NCI-H1436 treated with DMSO at 0.1 percent for 48 hours (cell line): Measurements from ENCODE around the gene EYA2.

ENCODE experiments used
- DNase-seq: peaks from one replicate; lab custom pipeline; 2025; lab: John Stamatoyannopoulos, UW

The EYA2 gene

DNA sequence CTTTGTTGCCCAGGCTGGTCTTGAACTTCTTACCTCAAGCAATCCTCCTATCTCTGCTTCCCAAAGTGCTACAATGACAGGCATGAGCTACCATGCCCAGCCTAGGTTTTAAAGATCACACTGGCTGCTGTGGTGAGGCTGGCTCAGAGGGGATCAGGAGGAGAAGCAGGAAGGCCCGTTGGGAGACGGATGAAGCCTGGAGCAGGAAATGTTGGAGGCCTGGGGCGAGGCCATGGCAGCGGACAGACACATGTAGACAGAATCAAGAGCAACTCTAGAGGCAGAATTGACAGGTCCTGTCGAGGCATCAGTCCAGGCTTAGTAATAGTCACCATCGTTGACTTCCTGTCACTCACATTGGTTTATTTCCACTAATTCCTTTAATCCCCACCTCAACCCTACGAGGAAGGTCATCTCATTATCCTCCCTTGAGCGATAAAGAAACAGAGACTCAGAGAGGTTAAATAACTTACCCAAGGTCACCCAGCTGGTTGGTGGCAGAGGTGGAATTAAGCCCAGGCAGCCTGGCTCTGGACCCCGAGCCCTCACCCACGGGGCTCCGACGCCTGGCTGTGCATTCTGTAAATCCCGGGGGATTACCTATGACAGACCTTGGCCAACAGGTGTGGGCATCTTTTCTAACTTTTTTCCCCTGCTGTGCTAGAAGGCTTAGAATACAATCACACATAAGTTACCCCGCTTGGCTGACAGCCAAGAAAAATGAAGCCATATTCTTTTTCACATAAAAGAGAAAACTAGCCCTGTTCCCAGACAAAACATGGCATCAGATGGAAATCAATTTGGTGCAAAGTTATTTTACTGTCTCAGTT is 113.4 kb downstream of the EYA2 start:
- DNase-seq: no peak

DNA sequence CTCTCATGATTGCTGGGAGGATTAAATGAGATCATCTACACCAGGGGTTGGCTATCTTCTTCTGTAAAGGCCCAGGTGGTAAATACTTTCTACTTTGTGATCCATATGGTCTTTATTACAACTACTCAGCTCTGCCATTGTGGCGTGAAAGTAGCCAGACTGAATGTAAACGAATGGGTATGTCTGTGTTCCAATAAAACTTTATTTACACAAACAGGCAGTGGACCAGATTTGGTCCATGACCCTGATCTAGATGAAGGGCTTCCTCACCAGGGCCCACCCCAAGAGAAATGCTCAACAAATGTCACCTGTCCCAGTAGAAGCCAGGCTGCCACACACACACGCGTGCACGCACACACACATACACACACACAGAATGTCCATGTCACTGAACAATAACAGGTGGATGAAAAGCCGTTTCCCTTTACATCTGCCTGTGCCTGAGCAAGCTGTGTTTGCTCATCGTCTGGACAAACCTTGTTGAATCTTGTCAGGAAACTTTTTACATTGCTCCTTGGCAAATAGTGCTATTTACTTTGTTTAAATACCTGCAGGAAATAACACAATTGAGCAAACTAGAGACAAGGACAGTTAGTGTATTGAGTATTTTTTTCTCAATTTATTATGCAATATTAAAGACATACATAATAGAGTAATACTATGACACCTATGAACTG is 114.3 kb downstream of the EYA2 start:
- DNase-seq: no peak

DNA sequence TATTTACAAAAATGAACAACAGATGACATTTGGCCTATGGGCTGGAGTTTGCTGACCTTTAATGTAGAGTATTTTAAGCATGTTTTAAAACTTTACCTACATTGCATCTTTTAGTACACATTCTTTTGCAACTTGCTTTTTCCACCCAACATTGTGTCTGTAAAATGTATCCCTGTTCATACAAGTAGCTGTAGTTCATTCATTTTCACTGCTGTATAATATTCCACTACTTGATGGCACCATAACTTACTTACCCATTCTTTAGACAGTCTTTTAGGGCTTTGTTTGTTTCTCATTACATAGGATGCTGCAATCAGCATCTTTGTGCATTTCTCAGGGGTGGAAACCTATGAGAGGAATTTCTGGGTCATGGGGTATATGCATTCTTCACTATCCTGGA is 115.1 kb downstream of the EYA2 start:
- DNase-seq: no peak

DNA sequence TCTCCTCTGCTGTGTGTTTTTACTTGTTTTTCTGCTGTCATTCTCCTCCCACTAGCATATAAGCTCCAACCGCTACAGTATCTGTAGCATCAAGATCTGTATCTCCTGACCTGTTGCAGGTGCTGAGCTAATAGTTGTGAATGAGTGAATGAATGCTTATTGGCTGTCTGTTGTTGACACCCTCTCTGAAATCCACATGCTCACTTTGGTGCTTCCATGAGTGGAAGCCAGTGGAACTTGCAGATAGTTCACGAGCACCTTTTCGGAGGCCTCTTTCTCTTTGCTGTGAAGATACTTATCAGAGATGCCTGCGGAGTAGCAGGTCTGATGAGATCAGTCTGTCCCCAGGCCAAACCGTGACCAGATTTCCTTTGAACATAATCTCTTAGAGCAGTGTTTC is 117.3 kb downstream of the EYA2 start:
- no peak for DNase-seq

DNA sequence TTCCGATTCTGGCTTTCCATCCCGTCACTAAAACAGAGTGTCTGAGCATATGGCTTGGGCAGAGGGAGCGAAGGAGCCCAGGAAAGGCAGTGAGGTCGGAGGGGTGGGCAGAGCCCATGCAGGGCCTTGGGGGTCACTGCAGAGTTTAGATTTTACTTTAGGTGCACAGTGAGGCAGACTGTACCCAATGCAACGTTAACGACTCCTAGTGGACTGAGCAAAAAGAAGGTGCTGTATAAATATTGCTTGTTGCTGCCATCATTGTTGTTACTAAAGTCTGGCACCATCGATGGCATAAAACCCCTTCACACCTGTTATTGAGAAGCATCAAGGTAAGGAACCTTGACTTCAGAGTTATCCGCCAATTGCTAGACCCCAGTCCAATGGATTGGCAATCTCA is 119.0 kb downstream of the EYA2 start:
- DNase-seq: no peak

DNA sequence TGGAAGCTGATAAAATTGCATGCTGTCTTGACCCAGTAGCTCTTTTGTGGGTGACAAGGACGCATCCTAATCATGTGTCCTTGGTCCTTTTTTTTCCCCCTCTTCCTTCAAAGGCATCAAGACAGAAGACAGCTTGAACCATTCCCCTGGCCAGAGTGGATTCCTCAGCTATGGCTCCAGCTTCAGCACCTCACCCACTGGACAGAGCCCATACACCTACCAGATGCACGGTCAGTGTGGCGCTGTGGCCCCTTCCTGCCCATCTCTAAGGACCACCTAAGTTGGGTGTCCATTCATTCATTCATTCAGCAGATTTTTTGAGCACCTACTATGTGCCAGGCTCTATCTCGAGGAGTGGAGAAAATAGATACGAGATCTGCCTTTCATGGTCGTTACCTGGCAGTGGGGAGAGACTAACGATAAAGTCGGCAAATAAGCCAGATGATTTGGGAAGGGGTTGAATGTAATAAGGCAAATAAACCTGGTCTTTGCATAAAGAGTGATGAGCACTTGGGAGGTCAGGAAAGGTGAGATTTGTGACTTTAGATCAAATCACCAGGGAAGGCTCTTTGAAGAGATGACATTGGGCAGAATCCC is 121.5 kb downstream of the EYA2 start:
- DNase-seq: no peak

DNA sequence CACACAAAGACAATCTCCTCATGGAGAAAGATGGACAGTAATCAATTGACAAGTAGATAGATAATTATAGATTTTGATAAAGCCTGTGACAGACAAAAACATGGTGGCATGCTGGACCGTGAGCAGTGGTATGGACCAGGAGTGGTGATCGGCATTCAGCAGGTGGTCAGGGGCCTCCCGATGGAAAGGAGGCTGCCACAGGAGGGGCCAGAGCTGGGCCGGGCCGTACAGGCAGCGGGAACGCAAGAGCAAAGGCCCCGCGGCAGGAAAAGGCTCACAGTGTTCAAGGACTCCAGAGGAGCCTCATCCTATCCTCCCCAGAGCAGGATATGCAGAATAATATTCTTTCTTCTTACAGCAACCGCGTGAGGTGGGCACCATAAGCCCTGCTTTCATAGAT is 123.7 kb downstream of the EYA2 start:
- no peak for DNase-seq

DNA sequence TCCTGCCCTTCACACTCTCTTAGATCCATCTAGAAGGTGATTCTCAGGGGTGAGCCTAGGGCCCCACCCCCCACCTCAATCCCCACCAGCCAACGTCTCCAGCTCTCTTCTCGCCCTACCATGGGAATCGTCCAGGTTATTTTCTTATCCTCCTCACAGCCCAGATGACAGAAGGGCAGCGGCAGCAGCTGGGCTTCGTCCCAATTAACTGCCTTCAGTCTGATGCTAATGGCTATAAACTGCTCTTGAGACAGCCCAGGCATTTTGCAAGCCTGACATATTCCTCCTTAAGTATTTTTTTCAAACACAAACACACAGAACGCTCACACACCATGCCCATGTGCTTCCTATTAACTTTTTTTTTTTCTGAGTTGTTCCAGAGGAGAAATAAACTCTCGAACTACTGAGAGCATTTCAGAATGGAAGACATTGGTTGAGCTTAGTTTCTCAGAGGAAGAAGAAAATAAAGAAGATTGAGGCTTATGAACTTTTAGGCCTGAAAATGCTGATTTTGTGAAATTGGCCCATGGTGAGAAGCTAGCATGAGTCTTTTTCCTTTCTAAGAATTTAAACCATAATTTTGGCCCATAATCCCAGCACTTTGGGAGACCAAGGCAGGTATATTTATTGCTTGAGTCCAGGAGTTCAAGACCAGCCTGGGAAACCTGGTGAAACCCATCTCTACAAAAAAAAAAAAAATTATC is 124.6 kb downstream of the EYA2 start:
- no peak for DNase-seq

DNA sequence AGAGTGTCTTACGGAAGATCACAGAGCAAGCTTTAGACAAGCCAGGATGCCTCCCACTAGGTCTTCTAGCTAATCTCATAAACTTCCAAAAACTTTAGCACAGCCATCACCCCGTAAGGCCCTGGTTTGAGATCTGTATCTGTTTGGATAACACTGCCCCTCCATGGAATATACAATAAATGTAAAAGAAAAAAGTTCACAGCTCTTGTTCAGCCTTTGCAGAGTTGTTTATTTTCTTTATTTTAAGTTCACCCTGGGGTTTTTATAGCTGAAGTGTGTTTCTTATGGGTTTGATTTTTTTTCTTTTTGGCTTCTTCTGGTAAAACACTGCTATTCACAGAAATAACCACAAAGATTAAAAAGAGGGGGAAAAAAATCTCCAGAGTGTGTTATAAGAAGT is 125.6 kb downstream of the EYA2 start:
- DNase-seq: no peak

DNA sequence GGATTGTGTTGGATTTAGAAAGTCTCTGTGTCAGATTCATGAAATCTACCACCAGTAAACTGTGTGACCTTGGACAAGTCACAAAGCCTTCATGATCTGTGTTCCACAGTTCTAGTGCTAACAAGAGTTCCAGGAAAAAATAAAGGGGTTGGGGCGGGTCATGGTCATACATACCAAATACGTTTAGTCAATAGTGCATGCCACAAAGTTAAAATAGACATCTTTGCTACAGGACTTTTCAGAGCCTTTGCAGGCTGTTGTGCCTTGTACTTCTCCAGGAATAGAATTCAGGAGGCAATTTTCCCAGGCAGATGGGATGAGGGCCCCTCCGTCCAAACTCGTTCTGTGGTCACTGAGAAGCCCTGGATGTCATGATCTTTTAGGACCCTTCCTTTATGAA is 127.2 kb downstream of the EYA2 start:
- DNase-seq: no peak

DNA sequence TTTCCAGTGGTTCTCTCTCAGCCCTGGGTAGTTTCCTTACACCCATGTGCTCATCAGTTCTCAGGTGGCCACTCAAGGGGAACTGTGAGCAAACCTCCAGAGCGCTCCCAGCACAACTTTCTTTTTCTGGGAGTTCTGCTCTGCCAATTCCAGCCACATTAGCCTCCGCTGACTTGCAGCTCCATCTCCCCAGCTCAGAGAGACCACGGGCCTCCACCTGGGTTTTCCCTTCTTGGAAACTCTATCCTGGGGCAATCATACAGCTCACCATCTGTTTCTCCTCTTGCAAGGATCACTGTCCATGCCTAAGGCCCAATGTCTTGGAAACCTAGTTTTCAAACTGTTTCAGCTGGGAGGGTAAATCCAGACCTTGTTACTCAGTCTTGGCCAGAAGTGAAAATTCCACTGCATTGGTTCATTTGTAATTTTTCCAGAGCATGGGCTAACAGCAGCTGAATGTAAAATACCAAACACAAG is 129.9 kb downstream of the EYA2 start:
- no peak for DNase-seq

DNA sequence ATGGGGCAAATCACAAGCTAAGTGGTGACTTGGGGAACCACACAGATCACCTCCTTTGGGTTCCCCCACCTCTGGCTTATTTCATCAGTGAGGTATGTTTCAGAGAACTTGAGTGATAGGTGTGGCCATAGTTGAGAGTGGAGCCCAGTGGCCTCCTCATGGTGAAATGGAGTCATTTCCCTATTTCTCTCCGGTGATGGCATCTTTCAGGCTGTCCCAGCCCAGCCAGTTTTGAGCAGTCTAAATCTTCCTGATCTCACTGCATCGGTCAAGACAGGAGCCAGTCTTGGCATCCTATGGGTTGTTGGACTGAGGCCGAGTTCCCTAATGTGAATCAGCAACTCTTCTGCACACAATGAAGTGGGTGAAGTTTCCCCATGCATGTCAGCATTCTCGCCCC is 132.4 kb downstream of the EYA2 start:
- DNase-seq: no peak

DNA sequence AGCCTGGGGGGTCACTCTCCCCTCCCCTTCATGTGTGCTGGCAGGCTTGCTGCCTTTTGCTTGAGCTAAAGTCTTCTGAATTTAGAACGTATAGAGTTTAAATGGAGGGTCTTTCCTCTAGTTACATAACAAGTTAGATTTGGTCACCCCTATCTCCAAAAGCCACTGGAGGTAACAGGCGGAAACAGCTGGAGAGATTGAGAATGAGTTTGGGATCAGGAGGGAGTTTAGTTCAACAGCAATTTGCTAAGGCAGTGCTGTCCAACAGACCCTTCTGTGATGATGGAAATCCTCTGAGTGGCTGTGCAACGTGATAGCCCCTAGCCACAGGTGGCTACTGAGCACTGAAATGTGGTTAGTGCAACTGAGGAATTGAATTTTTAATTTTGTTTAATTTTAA is 132.8 kb downstream of the EYA2 start:
- DNase-seq: no peak

DNA sequence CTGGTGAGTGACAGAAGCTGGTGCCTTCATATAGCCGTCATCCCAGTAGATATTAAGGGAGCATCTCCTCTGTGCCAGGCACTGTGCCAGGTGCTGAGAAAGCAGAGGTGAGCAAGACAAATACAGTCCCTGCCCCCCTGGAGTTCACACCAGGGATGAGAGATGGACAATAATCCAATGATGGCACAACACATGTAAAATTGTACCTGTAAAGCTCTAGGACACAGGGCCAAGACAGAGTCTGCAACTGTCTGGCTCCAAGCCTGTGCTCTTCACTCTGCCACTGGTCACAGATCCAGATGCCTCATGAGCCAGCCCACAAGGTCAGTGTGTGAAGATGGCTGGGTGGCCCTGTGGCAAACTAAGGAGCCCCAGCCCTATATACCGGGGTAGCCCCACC is 133.8 kb downstream of the EYA2 start:
- DNase-seq: no peak

DNA sequence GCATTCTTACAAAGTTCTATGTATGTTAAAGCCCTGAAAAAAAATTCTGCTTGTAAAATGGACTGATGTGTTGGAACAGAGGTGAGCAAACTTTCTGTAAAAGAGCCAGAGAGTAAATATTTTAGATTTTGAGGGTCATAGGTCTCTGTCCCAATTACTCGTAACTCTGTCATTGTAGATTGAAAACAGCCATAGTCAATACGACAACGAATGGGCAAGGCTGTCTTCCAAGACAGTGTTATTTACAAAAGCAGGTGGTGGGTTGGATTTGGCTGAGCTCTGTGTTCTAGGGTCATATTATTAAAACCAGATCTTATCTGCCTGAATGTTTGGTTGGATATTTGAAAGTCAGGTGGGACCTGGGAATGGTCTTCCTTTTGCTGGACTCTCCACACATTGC is 135.2 kb downstream of the EYA2 start:
- DNase-seq: no peak

DNA sequence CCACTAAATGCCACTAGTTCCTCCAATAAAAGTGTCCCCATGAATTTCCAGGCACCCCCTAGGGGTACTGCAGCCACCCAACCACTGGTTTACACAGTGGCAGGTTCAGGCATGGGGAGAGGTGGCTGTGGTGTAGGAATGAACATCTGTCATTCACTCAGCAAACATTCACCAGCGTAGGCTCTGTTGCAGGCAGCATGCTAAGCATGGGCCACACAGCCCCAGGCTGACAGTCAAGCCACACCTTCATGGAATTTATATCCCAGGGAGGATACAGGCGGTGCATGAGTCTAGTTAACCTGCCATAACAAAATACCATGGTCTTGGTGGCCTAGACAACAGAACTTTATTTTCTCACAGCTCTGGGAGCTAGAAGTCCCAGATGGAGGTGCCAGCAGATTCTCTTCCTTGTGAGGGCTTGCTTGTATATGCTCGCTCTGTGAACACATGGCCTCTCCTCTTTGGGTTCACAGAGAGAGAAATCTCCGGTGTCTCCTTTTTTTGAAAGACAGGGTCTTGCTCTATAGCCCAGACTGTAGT is 135.7 kb downstream of the EYA2 start:
- DNase-seq: no peak

DNA sequence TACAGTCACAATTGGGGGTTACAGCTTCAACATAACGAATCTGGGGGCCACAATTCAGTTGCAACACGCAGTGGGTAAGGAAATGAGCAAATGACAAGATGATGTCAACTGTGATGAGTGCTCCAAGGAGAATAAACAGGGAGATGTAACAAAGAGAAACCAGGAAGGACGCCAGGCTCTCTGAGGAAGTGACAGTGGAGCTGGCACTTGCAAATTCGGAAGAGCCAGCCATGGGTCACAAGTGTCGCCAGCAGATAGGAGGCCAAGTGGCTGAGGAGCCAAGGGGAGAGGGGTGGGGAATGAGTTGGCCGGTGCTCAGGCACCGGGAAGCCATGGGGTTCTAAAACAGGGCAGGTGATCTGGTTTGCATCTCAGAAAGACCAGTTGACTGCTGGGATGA is 136.4 kb downstream of the EYA2 start:
- DNase-seq: no peak

DNA sequence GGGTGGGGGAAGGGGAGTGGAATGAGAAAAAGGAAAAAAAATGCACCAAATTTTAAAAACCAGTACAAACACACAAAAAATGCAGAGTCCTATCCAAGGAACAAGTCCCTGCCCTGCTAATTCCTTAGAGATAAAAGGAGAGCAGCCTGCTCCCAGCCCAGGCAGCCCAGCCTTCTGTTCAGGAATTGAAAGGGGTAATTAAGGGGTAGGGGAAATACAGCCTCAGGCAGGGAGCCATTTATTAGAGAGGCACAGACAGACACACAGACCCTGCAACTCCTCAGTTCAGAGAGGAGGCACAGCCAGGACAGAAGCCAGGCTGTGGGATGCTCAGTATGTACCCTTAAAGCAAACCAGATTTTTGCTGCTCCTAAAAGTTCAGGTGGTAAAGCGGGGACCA is 137.2 kb downstream of the EYA2 start:
- no peak for DNase-seq

DNA sequence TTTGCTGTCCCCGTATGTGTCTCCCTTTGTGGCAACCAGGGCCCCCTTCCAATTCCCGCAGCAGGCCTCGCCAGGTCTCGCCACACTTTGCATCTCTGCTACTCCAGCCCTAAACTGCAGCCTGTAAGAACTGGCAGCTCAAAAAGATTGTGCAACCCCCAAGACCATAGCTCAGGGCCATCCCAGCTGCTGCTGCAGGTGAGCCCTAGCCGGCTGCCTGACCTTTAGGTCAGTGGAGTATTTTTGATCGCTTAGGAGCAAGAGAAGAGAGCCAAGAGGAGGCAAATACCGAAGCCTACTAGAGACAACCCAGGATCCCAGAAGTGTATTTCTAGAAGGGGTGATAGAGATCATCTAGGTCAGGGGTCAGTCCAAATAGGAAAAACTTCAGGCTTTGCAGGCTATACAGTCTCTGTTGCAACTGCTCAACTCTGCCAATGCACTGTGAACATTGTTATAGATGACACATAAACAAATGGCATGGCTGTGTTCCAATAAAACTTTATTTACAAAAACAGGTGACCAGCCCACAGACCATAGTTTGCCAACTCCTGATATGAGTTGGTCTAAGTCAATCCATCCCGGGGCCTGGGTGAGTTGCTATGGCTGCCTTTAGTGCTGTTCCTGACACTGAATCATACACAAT is 138.4 kb downstream of the EYA2 start:
- no peak for DNase-seq

DNA sequence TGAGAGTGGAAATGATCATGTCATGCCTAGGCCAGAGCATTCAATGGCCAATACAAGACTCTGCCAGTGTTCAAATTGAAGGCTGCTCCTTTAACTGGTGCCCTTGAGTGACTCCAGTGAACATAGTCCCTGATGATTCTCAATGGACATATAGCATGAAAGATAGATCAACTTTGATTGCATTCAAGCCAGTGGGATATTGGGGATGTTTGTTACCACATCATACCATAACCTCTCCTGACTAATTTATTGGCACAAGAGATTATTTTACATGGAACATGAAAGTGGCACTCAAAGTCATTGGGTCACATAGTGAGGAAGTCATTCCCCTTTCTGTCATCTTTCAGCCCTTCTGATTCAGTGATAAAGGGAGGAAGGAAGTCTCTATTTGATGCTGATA is 139.0 kb downstream of the EYA2 start:
- no peak for DNase-seq

DNA sequence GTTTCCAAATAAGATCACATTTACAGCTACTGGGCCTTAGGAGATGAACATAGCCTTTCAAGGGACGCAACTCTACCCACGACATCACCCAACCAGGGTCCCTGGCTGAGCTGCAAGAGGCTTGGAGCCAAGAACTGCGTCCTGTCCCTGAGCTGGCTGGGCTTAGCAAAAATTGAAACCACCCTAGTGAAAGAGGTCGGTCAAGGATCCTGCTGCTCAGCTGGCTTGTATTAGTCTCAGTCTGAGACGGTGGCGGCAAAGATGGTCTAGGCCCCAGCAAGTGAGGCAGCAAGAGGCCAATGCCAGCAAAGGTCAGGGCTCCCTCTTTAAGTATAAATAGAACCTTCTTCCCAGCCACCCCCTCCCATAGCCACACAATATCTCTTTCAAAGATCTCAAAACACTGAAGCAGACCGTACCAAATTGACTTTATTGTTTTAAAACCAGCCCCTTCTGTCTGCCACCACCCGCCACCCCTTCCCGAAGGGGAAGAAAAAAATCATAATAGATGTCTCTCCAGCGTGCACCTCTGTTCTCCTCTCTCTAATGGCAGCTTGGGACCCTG is 140.5 kb downstream of the EYA2 start:
- no peak for DNase-seq
